NCI-H460 (cell line): Measurements from ENCODE around the gene KRTAP19-3. TPM values are rescaled to one million over a fixed set of nuclear protein-coding genes. Genes with fewer than 3 reads are reported as not detected.

ENCODE experiments used
- small RNA-seq, 2 experiments: library from RNA; depleted of rRNA; stranded (forward); fragments of <200 nt; gene quantifications; one replicate each; pipeline ENCODE3, GENCODE V24; 2014
- total RNA-seq: library from RNA; depleted of rRNA; stranded (reverse); fragments of >200 nt; shearing (Covaris generic); gene quantifications from 2 replicates; pipeline ENCODE4 v1.2.3, GENCODE V29; 2014; rRNA removed

KRTAP19-3 gene
- total RNA-seq, 1 experiment from 2014 or later = not detected

Small RNA genes lying within 50 kb of the gene (small RNA-seq; reads per million reads assigned to genes)
- gene AP000567.1 = 0 reads per million in 2 experiments
- gene KRTAP19-10P = 0 reads per million in 2 experiments
- 0 reads per million in 2 experiments for gene KRTAP19-11P
- 0 reads per million in 2 experiments for gene KRTAP19-9P

Other genes with a start within 250 kb of the KRTAP19-3 start
- gene KRTAP24-1, start 209.1 kb downstream of the KRTAP19-3 start, total RNA-seq = not detected in 2 replicates
- gene KRTAP25-1, start 202.5 kb downstream of the KRTAP19-3 start, total RNA-seq = not detected in 2 replicates
- not detected in 2 replicates for gene KRTAP26-1, start 171.7 kb downstream of the KRTAP19-3 start, total RNA-seq
- not detected in 2 replicates for gene KRTAP27-1, start 154.3 kb downstream of the KRTAP19-3 start, total RNA-seq
- gene KRTAP23-1, start 143.4 kb downstream of the KRTAP19-3 start, total RNA-seq = not detected in 2 replicates
- not detected in 2 replicates for gene KRTAP13-2, start 119.7 kb downstream of the KRTAP19-3 start, total RNA-seq
- not detected in 2 replicates for gene KRTAP13-1, start 96.0 kb downstream of the KRTAP19-3 start, total RNA-seq
- gene KRTAP13-3, start 66.1 kb downstream of the KRTAP19-3 start, total RNA-seq = not detected in 2 replicates
- gene KRTAP13-4, start 61.8 kb downstream of the KRTAP19-3 start, total RNA-seq = not detected in 2 replicates
- gene KRTAP15-1, start 51.7 kb downstream of the KRTAP19-3 start, total RNA-seq = not detected in 2 replicates
- gene KRTAP19-1, start 11.6 kb downstream of the KRTAP19-3 start, total RNA-seq = not detected in 2 replicates
- gene KRTAP19-2, start 4.6 kb downstream of the KRTAP19-3 start, total RNA-seq = not detected in 2 replicates
- not detected in 2 replicates for gene KRTAP19-4, start 5.2 kb upstream of the KRTAP19-3 start, total RNA-seq
- not detected in 2 replicates for gene KRTAP19-5, start 10.1 kb upstream of the KRTAP19-3 start, total RNA-seq
- not detected in 2 replicates for gene KRTAP19-6, start 49.9 kb upstream of the KRTAP19-3 start, total RNA-seq
- not detected in 2 replicates for gene KRTAP19-7, start 69.3 kb upstream of the KRTAP19-3 start, total RNA-seq
- gene KRTAP22-2, start 98.4 kb upstream of the KRTAP19-3 start, total RNA-seq = not detected in 2 replicates
- gene KRTAP6-3, start 100.4 kb upstream of the KRTAP19-3 start, total RNA-seq = not detected in 2 replicates
- gene KRTAP6-2, start 106.9 kb upstream of the KRTAP19-3 start, total RNA-seq = not detected in 2 replicates
- gene KRTAP22-1, start 109.1 kb upstream of the KRTAP19-3 start, total RNA-seq = not detected in 2 replicates
- not detected in 2 replicates for gene KRTAP6-1, start 121.9 kb upstream of the KRTAP19-3 start, total RNA-seq
- gene KRTAP20-1, start 124.4 kb upstream of the KRTAP19-3 start, total RNA-seq = not detected in 2 replicates
- gene KRTAP20-4, start 128.6 kb upstream of the KRTAP19-3 start, total RNA-seq = not detected in 2 replicates
- gene KRTAP20-2, start 143.2 kb upstream of the KRTAP19-3 start, total RNA-seq = not detected in 2 replicates
- not detected in 2 replicates for gene KRTAP20-3, start 150.9 kb upstream of the KRTAP19-3 start, total RNA-seq
- not detected in 2 replicates for gene KRTAP21-3, start 226.8 kb upstream of the KRTAP19-3 start, total RNA-seq